PC-3 (cell line): ENCODE data around the gene AAMDC. TPM values are rescaled to one million over a fixed set of nuclear protein-coding genes. Genes with fewer than 3 reads are reported as not detected.
"Not testable (repeated sequence)": the region's sequence is repeated elsewhere in the genome, so short reads cannot be mapped to it uniquely, and the experiment has no call there.

ENCODE experiments used
- ATAC-seq: fragments of 200-7000 bp; cut with Tn5 transposase; 2 replicates; pipeline ENCODE4 v1.9.1; 2020; ENCODE audit warnings: mild to moderate bottlenecking, moderate library complexity
- BruUV-seq: library from RNA; stranded (reverse); fragments of 400-500 nt; replicated peaks from 2 replicates; lab custom pipeline; 2021; lab: Mats Ljungman, UMichigan
- CTCF ChIA-PET: fragments of 300-600 bp; sonication (Branson Sonifier 250); formaldehyde crosslinking; loops from one replicate; lab custom pipeline; 2022; ENCODE audit warnings: antibody characterized with exemption; lab: Charles Lee
- POLR2A ChIA-PET: fragments of 300-600 bp; sonication (Branson Sonifier 250); formaldehyde crosslinking; loops from one replicate; lab custom pipeline; 2022; ENCODE audit warnings: antibody characterized with exemption; ENCODE audit not compliant: unreplicated experiment; lab: Charles Lee
- DNase-seq: peaks from one replicate; pipeline ENCODE4 v3.0.0-alpha.2; 2015
- H2AFZ ChIP-seq: fragments of 300-600 bp; sonication (generic); 2 replicates; pipeline ENCODE4 v1.6.0; 2016; ENCODE audit warnings: antibody characterized with exemption, low read length
- H3F3A ChIP-seq: fragments of 300-600 bp; sonication (generic); one replicate; pipeline ENCODE4 v1.6.0; 2017; ENCODE audit warnings: antibody characterized with exemption, low read length, control low read depth, mild to moderate bottlenecking; ENCODE audit not compliant: unreplicated experiment
- H3K27ac ChIP-seq: fragments of 300-600 bp; sonication (generic); 2 replicates; pipeline ENCODE4 v1.5.1; 2016; ENCODE audit warnings: mild to moderate bottlenecking, low read length
- H3K27me3 ChIP-seq: fragments of 300-600 bp; sonication (generic); 2 replicates; pipeline ENCODE4 v1.6.1; 2016; ENCODE audit warnings: low read length, mixed read lengths
- H3K36me3 ChIP-seq: fragments of 300-600 bp; sonication (generic); 2 replicates; pipeline ENCODE4 v1.6.1; 2016; ENCODE audit warnings: low read depth, mixed run types, low read length, mixed read lengths
- H3K4me1 ChIP-seq: fragments of 300-600 bp; sonication (generic); 2 replicates; pipeline ENCODE4 v1.5.1; 2016; ENCODE audit warnings: low read length; ENCODE audit not compliant: insufficient read depth
- H3K4me2 ChIP-seq: fragments of 300-600 bp; sonication (generic); 2 replicates; pipeline ENCODE4 v1.6.0; 2016; ENCODE audit warnings: low read length
- H3K4me3 ChIP-seq: fragments of 300-600 bp; sonication (generic); 2 replicates; pipeline ENCODE4 v1.5.1; 2016; ENCODE audit warnings: mild to moderate bottlenecking, low read length, mixed read lengths
- H3K79me2 ChIP-seq: fragments of 300-600 bp; sonication (generic); 2 replicates; pipeline ENCODE4 v1.6.1; 2017; ENCODE audit warnings: low read length, mixed read lengths
- H3K9ac ChIP-seq: fragments of 300-600 bp; sonication (generic); 2 replicates; pipeline ENCODE4 v1.6.0; 2016; ENCODE audit warnings: mild to moderate bottlenecking, low read length
- H3K9me2 ChIP-seq: fragments of 300-600 bp; sonication (generic); replicated peaks from 2 replicates; pipeline ENCODE4 v1.6.1; 2016; ENCODE audit warnings: mixed run types, low read length, mixed read lengths
- H3K9me3 ChIP-seq: fragments of 300-600 bp; sonication (generic); 2 replicates; pipeline ENCODE4 v1.6.1; 2016; ENCODE audit warnings: low read length, mixed read lengths
- H4K20me1 ChIP-seq: fragments of 300-600 bp; sonication (generic); 2 replicates; pipeline ENCODE4 v1.6.1; 2016; ENCODE audit warnings: low read length, mixed read lengths
- CTCF ChIP-seq: fragments of 300-600 bp; sonication (generic); conservative IDR thresholded peaks from 2 replicates; pipeline ENCODE4 v1.5.1; 2017; ENCODE audit warnings: antibody characterized with exemption, low read depth, mild to moderate bottlenecking, low read length
- EZH2 ChIP-seq: fragments of 300-600 bp; sonication (generic); IDR thresholded peaks from one replicate; pipeline ENCODE4 v1.6.1; 2017; ENCODE audit warnings: antibody characterized with exemption, mild to moderate bottlenecking, low read length; ENCODE audit not compliant: unreplicated experiment
- EZH2phosphoT487 ChIP-seq: fragments of 300-600 bp; sonication (generic); IDR thresholded peaks from 2 replicates; pipeline ENCODE4 v1.6.1; 2018; ENCODE audit warnings: mild to moderate bottlenecking, antibody characterized with exemption, low read length, borderline replicate concordance
- intact Hi-C: fragments of 100-400 bp; cut with micrococcal nuclease; formaldehyde crosslinking; loops from 2 replicates; pipeline ENCODE4 v1.9.0; 2023
- total RNA-seq: library from RNA; depleted of rRNA; stranded (reverse); fragments of >200 nt; gene quantifications from 2 replicates; pipeline ENCODE4 v1.2.3, GENCODE V29; 2014

Gene AAMDC
- total RNA-seq, 1 experiment from 2014 or later: 18.0 TPM

GRCh38 chr11:77886401-77886800 lies 65.5 kb downstream of the AAMDC start:
- BruUV-seq: no TSS peak
- ChIA-PET POLR2A (no interaction called here), CTCF (no interaction called here)
- Histone ChIP-seq H2AFZ (no peak overlapping the region), H3K9me2 (no peaks in the 10 kb centered on the region), H3K27ac (no peak overlapping the region), H3K9me3 (no peaks in the 10 kb centered on the region), H3K4me2 (no peak overlapping the region), H3F3A (no peaks in the 10 kb centered on the region), H4K20me1 (no peaks in the 10 kb centered on the region), H3K36me3 (peaks cover 23% of the 10 kb centered on the region; the same call in 1 of the 2 replicates), H3K4me3 (no peak overlapping the region), H3K79me2 (no peaks in the 10 kb centered on the region), H3K4me1 (peaks cover 10% of the 10 kb centered on the region), H3K9ac (no peak overlapping the region), H3K27me3 (no peaks in the 10 kb centered on the region)
- TF ChIP-seq EZH2phosphoT487: no peak
- no peak for TF ChIP-seq CTCF
- no peak for TF ChIP-seq EZH2
- DNase-seq: no peak
- intact Hi-C loops: no loop called here
- no peak for ATAC-seq

- ATAC-seq, POLR2A ChIA-PET, H3K4me3 ChIP-seq, H3K4me2 ChIP-seq, H3K9ac ChIP-seq, H3K9me2 ChIP-seq, H4K20me1 ChIP-seq, H3K27ac ChIP-seq, H3F3A ChIP-seq, BruUV-seq, CTCF ChIA-PET, intact Hi-C loops, H3K79me2 ChIP-seq, H2AFZ ChIP-seq, H3K9me3 ChIP-seq, H3K27me3 ChIP-seq, DNase-seq: not testable (repeated sequence)
- Histone ChIP-seq H3K4me1 (peaks cover 20% of the 10 kb centered on the region), H3K36me3 (peaks cover 16% of the 10 kb centered on the region)
Observed at GRCh38 chr11:77889045-77889444, 68.1 kb downstream of the AAMDC start.

GRCh38 chr11:77890100-77890614 lies 69.2 kb downstream of the AAMDC start:
- H3K9ac ChIP-seq, H3F3A ChIP-seq, H3K4me3 ChIP-seq, H4K20me1 ChIP-seq, H3K9me2 ChIP-seq, H3K79me2 ChIP-seq, BruUV-seq, H3K9me3 ChIP-seq, CTCF ChIA-PET, intact Hi-C loops, H3K27me3 ChIP-seq, POLR2A ChIA-PET, H2AFZ ChIP-seq, DNase-seq: not testable (repeated sequence)
- Histone ChIP-seq H3K4me2 (peak overlapping the region; percentile 31; the same call in 1 of the 2 replicates), H3K36me3 (peaks cover 17% of the 10 kb centered on the region), H3K27ac (peak overlapping the region; percentile 70), H3K4me1 (peaks cover 20% of the 10 kb centered on the region)
- peak; percentile 74; the same call in 1 of the 2 replicates for ATAC-seq

- H4K20me1 ChIP-seq, H2AFZ ChIP-seq, POLR2A ChIA-PET, H3K4me3 ChIP-seq, BruUV-seq, DNase-seq, H3K9me3 ChIP-seq, H3F3A ChIP-seq, H3K9me2 ChIP-seq, H3K79me2 ChIP-seq, intact Hi-C loops, H3K27me3 ChIP-seq, CTCF ChIA-PET: not testable (repeated sequence)
- Histone ChIP-seq H3K36me3 (peaks cover 17% of the 10 kb centered on the region), H3K9ac (0 out of 2 replicates have a peak overlapping the region, but pooled peaks have one; percentile 12), H3K4me2 (peak overlapping the region; percentile 31; the same call in 1 of the 2 replicates), H3K4me1 (peaks cover 20% of the 10 kb centered on the region), H3K27ac (peak overlapping the region; percentile 70)
- ATAC-seq: peak; percentile 90
Observed at GRCh38 chr11:77890619-77891056, 69.7 kb downstream of the AAMDC start.

- 0 out of 2 replicates have a peak overlapping the region, but pooled peaks have one; percentile 22 for H3K4me2 ChIP-seq
- H4K20me1 ChIP-seq, H2AFZ ChIP-seq, H3K9me3 ChIP-seq, BruUV-seq, H3K9me2 ChIP-seq, H3K27me3 ChIP-seq, H3K79me2 ChIP-seq, H3F3A ChIP-seq, POLR2A ChIA-PET, intact Hi-C loops, H3K4me3 ChIP-seq, ATAC-seq, CTCF ChIA-PET, DNase-seq: not testable (repeated sequence)
- H3K4me1 ChIP-seq: peaks cover 20% of the 10 kb centered on the region
- H3K9ac ChIP-seq: 0 out of 2 replicates have a peak overlapping the region, but pooled peaks have one; percentile 12
- peaks cover 15% of the 10 kb centered on the region for H3K36me3 ChIP-seq
- peak overlapping the region; percentile 70 for H3K27ac ChIP-seq
Observed at GRCh38 chr11:77891256-77891655, 70.3 kb downstream of the AAMDC start.

- POLR2A ChIA-PET, H4K20me1 ChIP-seq, H3K4me2 ChIP-seq, intact Hi-C loops, CTCF ChIA-PET, H2AFZ ChIP-seq, H3K27me3 ChIP-seq, BruUV-seq, H3K9me2 ChIP-seq, H3K79me2 ChIP-seq, H3K9ac ChIP-seq, H3F3A ChIP-seq, H3K9me3 ChIP-seq, H3K4me3 ChIP-seq: not testable (repeated sequence)
- Histone ChIP-seq H3K27ac (peak overlapping the region; percentile 70), H3K4me1 (peaks cover 20% of the 10 kb centered on the region), H3K36me3 (peaks cover 13% of the 10 kb centered on the region)
- DNase-seq (peak; percentile 61), ATAC-seq (peak; percentile 54)
Observed at GRCh38 chr11:77891703-77892102, 70.8 kb downstream of the AAMDC start.
